ENCODE measurements around the gene SH3D19. TPM values are rescaled to one million over a fixed set of nuclear protein-coding genes. Genes with fewer than 3 reads are reported as not detected.
A peak's percentile ranks its signal among the peaks of the same experiment; 100 is the strongest.

The SH3D19 gene
- total and polyA plus RNA-seq, 8 donors = 11.0 to 129 (median 67.1) TPM

GRCh38 chr4:151176685-151177084 lies 148.7 kb downstream of the SH3D19 start:
- WGBS, 5 donors = 79 to 83% (median 82%) methylated on average over 2 of the region's 2 CpGs
- H3K4me3 ChIP-seq = no peak overlapping the region
- peaks cover 5 to 34% (median 26%) of the 10 kb centered on the region in 4 donors for H3K36me3 ChIP-seq
- no peak for DNase-seq
- no peaks in the 10 kb centered on the region for H3K9me3 ChIP-seq
- intact Hi-C loops (cut with DNase I; ENCODE audit: low total_unique reads) = no loop called here
- no peak overlapping the region for H3K27ac ChIP-seq
- H3K27me3 ChIP-seq = no peaks in the 10 kb centered on the region
- H3K4me1 ChIP-seq = peaks cover 5 to 53% (median 20%) of the 10 kb centered on the region in 4 donors
- TF ChIP-seq CTCF (IDR thresholded peaks at IDR 0.05) (no peak), POLR2AphosphoS5 (IDR thresholded peaks at IDR 0.05) (no peak), POLR2A (IDR thresholded peaks at IDR 0.05) (no peak), EP300 (IDR thresholded peaks at IDR 0.05) (no peak)

GRCh38 chr4:151175754-151176631 lies 149.4 kb downstream of the SH3D19 start:
- Histone ChIP-seq H3K36me3 (peaks cover 5 to 34% (median 26%) of the 10 kb centered on the region in 4 donors), H3K4me1 (peaks cover 5 to 53% (median 23%) of the 10 kb centered on the region in 4 donors), H3K27ac (peak overlapping the region in 2 of 5 donors; percentile 5 to 45), H3K4me3 (no peak overlapping the region), H3K27me3 (no peaks in the 10 kb centered on the region), H3K9me3 (no peaks in the 10 kb centered on the region)
- DNase-seq = no peak
- TF ChIP-seq CTCF (IDR thresholded peaks at IDR 0.05) (no peak), POLR2AphosphoS5 (IDR thresholded peaks at IDR 0.05) (no peak), POLR2A (IDR thresholded peaks at IDR 0.05) (no peak), EP300 (IDR thresholded peaks at IDR 0.05) (no peak)
- intact Hi-C loops (cut with DNase I; ENCODE audit: low total_unique reads) = no loop called here
- WGBS, 5 donors = 87 to 94% (median 90%) methylated on average over 8 of the region's 8 CpGs

- Histone ChIP-seq H3K27ac (peak overlapping the region in 3 of 5 donors; percentile 5 to 45 (median 10)), H3K9me3 (no peaks in the 10 kb centered on the region), H3K4me1 (peaks cover 5 to 61% (median 26%) of the 10 kb centered on the region in 4 donors), H3K4me3 (no peak overlapping the region), H3K27me3 (no peaks in the 10 kb centered on the region), H3K36me3 (peaks cover 5 to 34% (median 26%) of the 10 kb centered on the region in 4 donors)
- intact Hi-C loops (cut with DNase I; ENCODE audit: low total_unique reads) = no loop called here
- no peak for DNase-seq
- TF ChIP-seq POLR2AphosphoS5 (IDR thresholded peaks at IDR 0.05) (no peak), POLR2A (IDR thresholded peaks at IDR 0.05) (no peak), EP300 (IDR thresholded peaks at IDR 0.05) (no peak), CTCF (IDR thresholded peaks at IDR 0.05) (no peak)
- WGBS, 5 donors = 76 to 87% (median 85%) methylated on average over 7 of the region's 7 CpGs
These were observed 150.2 kb downstream of the SH3D19 start for GRCh38 chr4:151175233-151175632.

DNA sequence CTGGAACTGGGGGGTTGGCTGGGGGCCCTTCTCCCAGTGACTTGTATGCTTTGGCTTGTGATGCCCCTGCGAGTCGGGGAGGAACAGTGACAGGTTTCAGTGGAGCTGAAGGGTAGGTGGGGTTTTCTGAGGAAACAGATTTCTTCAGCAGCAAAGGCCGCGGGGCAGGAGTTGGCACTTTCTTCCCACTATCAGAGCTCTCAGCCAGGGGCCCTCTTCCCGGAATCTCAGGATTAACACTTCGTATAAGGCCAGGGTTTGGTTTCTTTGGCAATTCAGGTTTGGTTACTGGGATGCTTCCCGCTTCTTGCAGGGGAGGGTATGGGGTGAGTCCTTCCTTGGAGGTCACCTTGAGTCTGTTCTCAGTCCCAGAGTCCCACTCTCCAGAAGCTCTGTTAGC lies 150.6 kb downstream of the SH3D19 start:
- peak overlapping the region in 3 of 5 donors; percentile 5 to 45 (median 10) for H3K27ac ChIP-seq
- H3K36me3 ChIP-seq = peaks cover 5 to 34% (median 26%) of the 10 kb centered on the region in 4 donors
- intact Hi-C loops (cut with DNase I; ENCODE audit: low total_unique reads) = no loop called here
- H3K9me3 ChIP-seq = no peaks in the 10 kb centered on the region
- peaks cover 5 to 65% (median 28%) of the 10 kb centered on the region in 4 donors for H3K4me1 ChIP-seq
- no peak for DNase-seq
- WGBS, 5 donors = 89 to 94% (median 91%) methylated on average over 7 of the region's 7 CpGs
- no peaks in the 10 kb centered on the region for H3K27me3 ChIP-seq
- H3K4me3 ChIP-seq = no peak overlapping the region
- TF ChIP-seq EP300 (IDR thresholded peaks at IDR 0.05) = no peak
- no peak for TF ChIP-seq POLR2AphosphoS5 (IDR thresholded peaks at IDR 0.05)
- no peak for TF ChIP-seq POLR2A (IDR thresholded peaks at IDR 0.05)
- no peak for TF ChIP-seq CTCF (IDR thresholded peaks at IDR 0.05)
